K562 (cell line): Measurements from ENCODE around the gene ZNF593OS. TPM values are rescaled to one million over a fixed set of nuclear protein-coding genes. Genes with fewer than 3 reads are reported as not detected.

Source experiments
- CTCFL ChIP-seq: IDR thresholded peaks from 2 replicates; pipeline ENCODE4 v1.6.1; 2011; ENCODE audit warnings: borderline replicate concordance, low read depth, mild to moderate bottlenecking, moderate library complexity, low read length; ENCODE audit not compliant: insufficient read depth, poor library complexity, severe bottlenecking
- ELF2 ChIP-seq: fragments of 250-450 bp; sonication (Bioruptor Pico); IDR thresholded peaks from 2 replicates; pipeline ENCODE4 v1.5.0; 2021; ENCODE audit warnings: mild to moderate bottlenecking
- L3MBTL2 ChIP-seq: fragments of 450-650 bp; IDR thresholded peaks from 2 replicates; pipeline ENCODE4 v1.6.1; 2016; ENCODE audit warnings: mild to moderate bottlenecking, moderate library complexity
- MAFG ChIP-seq: fragments of 450-650 bp; conservative IDR thresholded peaks from 2 replicates; pipeline ENCODE4 v1.6.1; 2016; ENCODE audit warnings: missing genetic modification characterization, missing compliant biosample characterization
- MAZ ChIP-seq, 2 experiments: fragments of 450-650 bp in 1 of 2; sonication (generic) in 1 of 2; formaldehyde crosslinking; IDR thresholded peaks in 1 of 2; conservative IDR thresholded peaks in 1 of 2; 2 replicates each; pipeline versions ENCODE4 v1.4.0 to v1.5.0; 2020; ENCODE audit warnings: mild to moderate bottlenecking in 1 of 2, missing genetic modification reagents in 1 of 2
- NEUROD1 ChIP-seq: fragments of 150-350 bp; IDR thresholded peaks from 2 replicates; pipeline ENCODE4 v1.6.1; 2014; ENCODE audit warnings: borderline replicate concordance, low read length, low read depth; ENCODE audit not compliant: partially characterized antibody
- PRDM10 ChIP-seq: fragments of 450-650 bp; IDR thresholded peaks from 2 replicates; pipeline ENCODE4 v1.6.1; 2018; ENCODE audit not compliant: partially characterized antibody
- RBFOX2 ChIP-seq: fragments of 200-400 bp; formaldehyde crosslinking; IDR thresholded peaks from 2 replicates; pipeline ENCODE4 v1.6.1; 2017; ENCODE audit warnings: low read depth, mild to moderate bottlenecking, low read length, moderate library complexity
- RFX1 ChIP-seq: fragments of 450-650 bp; IDR thresholded peaks from 2 replicates; pipeline ENCODE4 v1.6.1; 2016; ENCODE audit warnings: mild to moderate bottlenecking, moderate library complexity
- SAFB2 ChIP-seq: fragments of 200-400 bp; formaldehyde crosslinking; IDR thresholded peaks from 2 replicates; pipeline ENCODE4 v1.6.1; 2018; ENCODE audit warnings: borderline replicate concordance, low read length, low read depth, moderate library complexity; ENCODE audit not compliant: severe bottlenecking
- SREBF1 ChIP-seq: fragments of 150-350 bp; IDR thresholded peaks from 2 replicates; pipeline ENCODE4 v1.6.1; 2014; ENCODE audit warnings: antibody characterized with exemption, low read depth, low read length, borderline replicate concordance
- TBL1XR1 ChIP-seq, 2 experiments: IDR thresholded peaks; 2 replicates each; pipeline ENCODE4 v1.6.1; 2012; ENCODE audit warnings: improper control_type of control experiment in 2 of 2, low read length in 2 of 2, mild to moderate bottlenecking in 1 of 2
- ZNF324 ChIP-seq: fragments of 250-450 bp; sonication (Bioruptor Pico); IDR thresholded peaks from 2 replicates; pipeline ENCODE4 v1.4.0; 2020; ENCODE audit warnings: mild to moderate bottlenecking
- ZNF384 ChIP-seq: IDR thresholded peaks from 2 replicates; pipeline ENCODE4 v1.6.1; 2012; ENCODE audit warnings: low read depth, low read length, improper control_type of control experiment
- polyA plus RNA-seq, 8 experiments: library from polyadenylated mRNA; depleted of rRNA in 4 of 8; stranded (reverse) in 5 of 8; unstranded in 3 of 8; fragments of >200 nt; fragmentation: Nextera tagmentation in 2 of 8; fragmentation: Illumina TruSeq in 1 of 8; extraction: Ambion mirVana in 2 of 8; extraction: Trizol in 1 of 8; gene quantifications; 2 replicates each; pipeline versions ENCODE4 v1.2.1 to v1.2.3, GENCODE V29; 2011 to 2014; ENCODE audit warnings: inconsistent platforms in 1 of 8, missing spikeins in 1 of 8
- total RNA-seq, 7 experiments: library from RNA; depleted of rRNA in 6 of 7; stranded (reverse); fragments of >200 nt in 6 of 7; fragmentation: Illumina TruSeq in 2 of 7; extraction: Trizol in 2 of 7; gene quantifications; 2 replicates each; pipeline versions ENCODE4 v1.2.1 to v1.2.3, GENCODE V29; 2011 to 2021; ENCODE audit warnings: low replicate concordance in 1 of 7
- TF ChIP-seq, protein P1 (sequence below): fragments of 250-450 bp; sonication (Bioruptor Pico); IDR thresholded peaks from 2 replicates; pipeline ENCODE4 v1.8.0; 2021; ENCODE audit warnings: moderate library complexity, mild to moderate bottlenecking, inconsistent platforms
- TF ChIP-seq, protein P2 (sequence below): fragments of 450-650 bp; formaldehyde crosslinking; IDR thresholded peaks from 2 replicates; pipeline ENCODE4 v1.4.0; 2020; ENCODE audit warnings: mild to moderate bottlenecking, moderate library complexity
- TF ChIP-seq, protein P3 (sequence below): sonication (generic); formaldehyde crosslinking; IDR thresholded peaks from 2 replicates; pipeline ENCODE4 v1.8.0; 2022; ENCODE audit warnings: mild to moderate bottlenecking, low read depth, missing genetic modification reagents

ZNF593OS gene
- total and polyA plus RNA-seq, 9 of the 15 experiments (the other 6 are each of a cell fraction or from before 2014, with no cell fraction given) = 0.24 to 0.27 TPM; not detected in 7

DNA sequence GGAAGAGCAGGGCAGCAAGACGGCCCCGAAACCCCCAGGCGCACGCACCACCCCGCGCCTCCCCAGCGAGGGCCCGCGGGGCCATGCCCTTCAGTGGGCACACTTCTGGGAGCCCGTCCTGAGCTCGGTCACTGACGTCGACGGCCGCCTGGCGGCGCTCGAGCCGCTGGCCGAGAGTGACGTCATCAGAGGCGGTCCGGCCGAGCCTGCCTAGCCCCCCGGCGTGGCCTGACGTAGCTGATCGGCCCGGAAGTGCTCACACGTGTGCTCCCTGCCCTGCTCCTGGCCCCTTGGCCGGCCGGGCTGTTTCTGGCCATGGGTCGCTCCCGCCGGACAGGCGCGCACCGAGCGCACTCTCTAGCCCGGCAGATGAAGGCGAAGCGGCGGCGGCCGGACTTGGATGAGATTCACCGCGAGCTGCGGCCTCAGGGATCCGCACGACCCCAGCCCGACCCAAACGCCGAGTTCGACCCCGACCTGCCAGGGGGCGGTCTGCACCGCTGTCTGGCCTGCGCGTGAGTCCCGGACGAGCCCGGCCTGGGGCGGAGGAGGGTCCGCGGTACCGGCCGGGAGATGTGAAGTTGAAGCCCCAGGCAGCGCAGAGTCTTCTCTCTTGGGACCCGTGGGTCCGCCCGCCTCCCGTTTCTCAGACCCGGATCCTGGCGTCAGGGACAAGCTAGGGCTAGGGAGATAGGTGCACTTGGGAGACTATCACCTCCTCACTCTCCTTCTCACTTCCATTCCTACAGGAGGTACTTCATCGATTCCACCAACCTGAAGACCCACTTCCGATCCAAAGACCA lies 1.8 kb downstream of the ZNF593OS start, which contains the start of gene ZNF593 (continued):
- TF ChIP-seq CTCFL (peak; percentile 89), SAFB2 (no peak), ELF2 (CRISPR knock-in tag) (peak; percentile 98), ZNF324 (CRISPR knock-in tag) (no peak), TBL1XR1 (IDR thresholded peaks at IDR 0.05; ENCODE audit: low read length in 2 of 2) (peak; percentile 12 to 98; a peak in 2 of 4 replicates), PRDM10 (peak; percentile 30), L3MBTL2 (peak; percentile 81), MAZ (CRISPR knock-in tag; conservative IDR thresholded peaks at IDR 0.05 in 1 of 2, IDR thresholded peaks at IDR 0.05 in 1 of 2) (peak; percentile 97 to 98), ZNF384 (peak; percentile 6; the same call in 1 of the 2 replicates), NEUROD1 (peak; percentile 65), SREBF1 (peak; percentile 16; the same call in 1 of the 2 replicates), RFX1 (no peak), RBFOX2 (peak; percentile 96), MAFG (no peak)
- TF ChIP-seq, protein P1, sequence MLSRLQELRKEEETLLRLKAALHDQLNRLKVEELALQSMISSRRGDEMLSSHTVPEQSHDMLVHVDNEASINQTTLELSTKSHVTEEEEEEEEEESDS (CRISPR knock-in tag) = no peak
- TF ChIP-seq, protein P2, sequence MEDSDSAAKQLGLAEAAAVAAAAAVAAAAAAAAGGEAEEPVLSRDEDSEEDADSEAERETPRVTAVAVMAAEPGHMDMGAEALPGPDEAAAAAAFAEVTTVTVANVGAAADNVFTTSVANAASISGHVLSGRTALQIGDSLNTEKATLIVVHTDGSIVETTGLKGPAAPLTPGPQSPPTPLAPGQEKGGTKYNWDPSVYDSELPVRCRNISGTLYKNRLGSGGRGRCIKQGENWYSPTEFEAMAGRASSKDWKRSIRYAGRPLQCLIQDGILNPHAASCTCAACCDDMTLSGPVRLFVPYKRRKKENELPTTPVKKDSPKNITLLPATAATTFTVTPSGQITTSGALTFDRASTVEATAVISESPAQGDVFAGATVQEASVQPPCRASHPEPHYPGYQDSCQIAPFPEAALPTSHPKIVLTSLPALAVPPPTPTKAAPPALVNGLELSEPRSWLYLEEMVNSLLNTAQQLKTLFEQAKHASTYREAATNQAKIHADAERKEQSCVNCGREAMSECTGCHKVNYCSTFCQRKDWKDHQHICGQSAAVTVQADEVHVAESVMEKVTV = peak; percentile 39; the same call in 1 of the 2 replicates
- TF ChIP-seq, protein P3, sequence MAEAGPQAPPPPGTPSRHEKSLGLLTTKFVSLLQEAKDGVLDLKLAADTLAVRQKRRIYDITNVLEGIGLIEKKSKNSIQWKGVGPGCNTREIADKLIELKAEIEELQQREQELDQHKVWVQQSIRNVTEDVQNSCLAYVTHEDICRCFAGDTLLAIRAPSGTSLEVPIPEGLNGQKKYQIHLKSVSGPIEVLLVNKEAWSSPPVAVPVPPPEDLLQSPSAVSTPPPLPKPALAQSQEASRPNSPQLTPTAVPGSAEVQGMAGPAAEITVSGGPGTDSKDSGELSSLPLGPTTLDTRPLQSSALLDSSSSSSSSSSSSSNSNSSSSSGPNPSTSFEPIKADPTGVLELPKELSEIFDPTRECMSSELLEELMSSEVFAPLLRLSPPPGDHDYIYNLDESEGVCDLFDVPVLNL (CRISPR knock-in tag) = peak; percentile 61; the same call in 1 of the 2 replicates
